HCT116 (cell line): ENCODE data around the gene ZNF581. TPM values are rescaled to one million over a fixed set of nuclear protein-coding genes. Genes with fewer than 3 reads are reported as not detected.

Experiments
- ATAC-seq: fragments of 200-7000 bp; cut with Tn5 transposase; 2 replicates; pipeline ENCODE4 v1.9.1; 2020; ENCODE audit warnings: mild to moderate bottlenecking, moderate library complexity
- BruUV-seq: library from RNA; stranded (reverse); fragments of 400-500 nt; replicated peaks from 2 replicates; lab custom pipeline; 2021; lab: Mats Ljungman, UMichigan
- CTCF ChIA-PET: fragments of 300-600 bp; sonication (Branson Sonifier 250); formaldehyde crosslinking; loops from one replicate; lab custom pipeline; 2021; ENCODE audit warnings: antibody characterized with exemption; lab: Charles Lee
- POLR2A ChIA-PET: fragments of 300-600, 350-600 bp; sonication (Branson Sonifier 250); formaldehyde crosslinking; loops from one replicate; lab custom pipeline; 2021; ENCODE audit warnings: antibody characterized with exemption; lab: Charles Lee
- RAD21 ChIA-PET, 2 experiments: fragments of 300-600 bp; sonication (Branson Sonifier 250); formaldehyde crosslinking; loops; one replicate each; lab custom pipeline; 2023; ENCODE audit warnings: low total read pairs in 2 of 2; ENCODE audit not compliant: uncharacterized antibody in 2 of 2, unreplicated experiment in 2 of 2, low non-redundant PET in 1 of 2; lab: Charles Lee
- DNase-seq: peaks from one replicate; pipeline ENCODE4 v3.0.0-alpha.2; 2010; ENCODE audit warnings: low read depth, low spot score
- H2AFZ ChIP-seq: fragments of 200-600 bp; shearing (Covaris generic), sonication (generic); 2 replicates; pipeline ENCODE4 v1.6.1; 2017; ENCODE audit warnings: low read depth, mixed run types, mixed read lengths, antibody characterized with exemption, low read length; ENCODE audit not compliant: poor library complexity, severe bottlenecking
- H3K27ac ChIP-seq: 2 replicates; pipeline ENCODE4 v1.5.1; 2012; ENCODE audit warnings: low read depth, low read length
- H3K27me3 ChIP-seq: fragments of 200-600 bp; sonication (generic); 2 replicates; pipeline ENCODE4 v1.6.1; 2016; ENCODE audit warnings: mixed run types, low read length, mixed read lengths; ENCODE audit not compliant: insufficient read depth
- H3K36me3 ChIP-seq, 2 experiments: fragments of 200-500 bp in 1 of 2; fragments of 200-600 bp in 1 of 2; sonication (Bioruptor generic) in 1 of 2; sonication (generic) in 1 of 2; 2 replicates each; pipeline versions ENCODE4 v1.5.1 to v1.6.1; 2014 to 2016; ENCODE audit warnings: low read length in 2 of 2, inconsistent platforms in 1 of 2, mixed read lengths in 1 of 2, mixed run types in 1 of 2; ENCODE audit not compliant: insufficient read depth in 2 of 2, control insufficient read depth in 1 of 2
- H3K4me1 ChIP-seq, 2 experiments: fragments of 200-600 bp in 1 of 2; sonication (generic) in 1 of 2; 2 replicates each; pipeline versions ENCODE4 v1.5.1 to v1.6.1; 2012 to 2017; ENCODE audit warnings: low read length in 2 of 2, inconsistent platforms in 1 of 2, mild to moderate bottlenecking in 1 of 2, mixed read lengths in 1 of 2, mixed run types in 1 of 2, moderate library complexity in 1 of 2; ENCODE audit not compliant: insufficient read depth in 2 of 2, control insufficient read depth in 1 of 2
- H3K4me2 ChIP-seq: fragments of 200-600 bp; sonication (generic); 2 replicates; pipeline ENCODE4 v1.6.1; 2017; ENCODE audit warnings: mixed run types, low read length, mixed read lengths
- H3K4me3 ChIP-seq, 2 experiments: fragments of 200-600 bp in 1 of 2; sonication (generic) in 1 of 2; replicated peaks in 1 of 2; 2 replicates each; pipeline ENCODE4 v1.5.1; 2011 to 2016; ENCODE audit warnings: low read length in 2 of 2, control low read depth in 1 of 2, low read depth in 1 of 2, mild to moderate bottlenecking in 1 of 2, mixed read lengths in 1 of 2, mixed run types in 1 of 2
- H3K79me2 ChIP-seq: fragments of 200-600 bp; sonication (generic); 2 replicates; pipeline ENCODE4 v1.6.1; 2017; ENCODE audit warnings: mild to moderate bottlenecking, mixed run types, low read length, moderate library complexity, mixed read lengths; ENCODE audit not compliant: insufficient read depth
- H3K9ac ChIP-seq: fragments of 200-600 bp; sonication (generic); 2 replicates; pipeline ENCODE4 v1.6.1; 2016; ENCODE audit warnings: low read length, mixed read lengths
- H3K9me2 ChIP-seq: fragments of 200-600 bp; sonication (generic), shearing (Covaris generic); 2 replicates; pipeline ENCODE4 v1.6.1; 2017; ENCODE audit warnings: mixed run types, mild to moderate bottlenecking, moderate library complexity; ENCODE audit not compliant: insufficient read depth
- H3K9me3 ChIP-seq, 2 experiments: fragments of 200-500 bp in 1 of 2; fragments of 200-600 bp in 1 of 2; sonication (Bioruptor generic) in 1 of 2; sonication (generic) in 1 of 2; 2 replicates each; pipeline ENCODE4 v1.6.1; 2014 to 2017; ENCODE audit warnings: low read length in 2 of 2, mixed read lengths in 2 of 2, inconsistent platforms in 1 of 2, low read depth in 1 of 2, mild to moderate bottlenecking in 1 of 2, mixed run types in 1 of 2, moderate library complexity in 1 of 2; ENCODE audit not compliant: control insufficient read depth in 1 of 2, insufficient read depth in 1 of 2
- H4K20me1 ChIP-seq: fragments of 200-600 bp; sonication (generic), shearing (Covaris generic); 2 replicates; pipeline ENCODE4 v1.6.1; 2017; ENCODE audit warnings: mixed run types, mild to moderate bottlenecking, moderate library complexity; ENCODE audit not compliant: insufficient read depth
- CBX3 ChIP-seq: IDR thresholded peaks from 2 replicates; pipeline ENCODE4 v1.6.1; 2012; ENCODE audit warnings: low read depth
- CEBPB ChIP-seq: IDR thresholded peaks from 2 replicates; pipeline ENCODE4 v1.6.1; 2012; ENCODE audit warnings: low read depth
- EGR1 ChIP-seq: IDR thresholded peaks from 2 replicates; pipeline ENCODE4 v1.6.1; 2012; ENCODE audit warnings: low read depth
- EZH2 ChIP-seq: fragments of 200-600 bp; sonication (generic); IDR thresholded peaks from 2 replicates; pipeline ENCODE4 v1.6.1; 2017; ENCODE audit warnings: antibody characterized with exemption, mixed run types
- EZH2phosphoT487 ChIP-seq: fragments of 200-600 bp; IDR thresholded peaks from 2 replicates; pipeline ENCODE4 v1.6.1; 2018; ENCODE audit warnings: antibody characterized with exemption, borderline replicate concordance
- FOSL1 ChIP-seq: IDR thresholded peaks from 2 replicates; pipeline ENCODE4 v1.6.1; 2012; ENCODE audit warnings: low read depth
- JUND ChIP-seq: IDR thresholded peaks from 2 replicates; pipeline ENCODE4 v1.6.1; 2012
- MAX ChIP-seq: IDR thresholded peaks from 2 replicates; pipeline ENCODE4 v1.6.1; 2012
- POLR2AphosphoS5 ChIP-seq: IDR thresholded peaks from 2 replicates; pipeline ENCODE4 v1.6.1; 2011; ENCODE audit warnings: mild to moderate bottlenecking, low read depth, low read length, moderate library complexity
- SIN3A ChIP-seq: IDR thresholded peaks from 2 replicates; pipeline ENCODE4 v1.6.1; 2012; ENCODE audit warnings: low read depth
- TCF7L2 ChIP-seq: IDR thresholded peaks from 2 replicates; pipeline ENCODE4 v1.7.0; 2011; ENCODE audit warnings: borderline replicate concordance, inconsistent platforms; ENCODE audit not compliant: insufficient read depth, insufficient read length; ENCODE audit errors: extremely low read depth
- YY1 ChIP-seq: IDR thresholded peaks from 2 replicates; pipeline ENCODE4 v1.6.1; 2011; ENCODE audit warnings: low read length, low read depth, moderate library complexity, mild to moderate bottlenecking; ENCODE audit not compliant: insufficient replicate concordance; ENCODE audit errors: extremely low read depth
- ZFX ChIP-seq: fragments of 450-650 bp; IDR thresholded peaks from 2 replicates; pipeline ENCODE4 v1.6.1; 2017
- ZNF274 ChIP-seq: fragments of 200-500 bp; sonication (Bioruptor generic); IDR thresholded peaks from 2 replicates; pipeline ENCODE4 v1.6.1; 2014; ENCODE audit warnings: mild to moderate bottlenecking, low read depth, low read length, inconsistent platforms
- intact Hi-C: fragments of 100-400 bp; cut with micrococcal nuclease; formaldehyde crosslinking; loops from 2 replicates; pipeline ENCODE4 v1.10.0; 2022
- total RNA-seq: library from RNA; stranded (reverse); gene quantifications from one replicate; pipeline ENCODE4 v1.2.1, GENCODE V29; 2021; ENCODE audit not compliant: unreplicated experiment
- TF ChIP-seq, protein P1 (sequence below), 3 experiments: fragments of 200-600 bp in 1 of 3; sonication (generic) in 1 of 3; IDR thresholded peaks in 2 of 3; conservative IDR thresholded peaks in 1 of 3; 2 replicates each; pipeline ENCODE4 v1.5.1; 2012 to 2017; ENCODE audit warnings: low read depth in 2 of 3, low read length in 2 of 3, antibody characterized with exemption in 1 of 3, borderline replicate concordance in 1 of 3, control low read depth in 1 of 3, mild to moderate bottlenecking in 1 of 3, mixed read lengths in 1 of 3, mixed run types in 1 of 3, moderate library complexity in 1 of 3; ENCODE audit not compliant: insufficient read depth in 1 of 3
- TF ChIP-seq, protein P2 (sequence below): IDR thresholded peaks from 2 replicates; pipeline ENCODE4 v1.6.1; 2012
- TF ChIP-seq, protein P3 (sequence below): IDR thresholded peaks from 2 replicates; pipeline ENCODE4 v1.6.1; 2011; ENCODE audit warnings: mild to moderate bottlenecking, low read length, moderate library complexity; ENCODE audit not compliant: insufficient replicate concordance; ENCODE audit errors: extremely low read depth

Gene ZNF581
- total RNA-seq, 1 experiment from 2014 or later: 44.4 TPM

- RAD21 ChIA-PET: no interaction called here
- Histone ChIP-seq H3K4me2 (0 out of 2 replicates have a peak overlapping the region, but pooled peaks have one; percentile 23), H3K9me3 (no peaks in the 10 kb centered on the region), H3K4me1 (peaks cover 5 to 29% of the 10 kb centered on the region in 2 experiments; a peak in 3 of 4 replicates)
- TF ChIP-seq JUND: no peak
- no peak for TF ChIP-seq EZH2phosphoT487
- TF ChIP-seq, protein P1, sequence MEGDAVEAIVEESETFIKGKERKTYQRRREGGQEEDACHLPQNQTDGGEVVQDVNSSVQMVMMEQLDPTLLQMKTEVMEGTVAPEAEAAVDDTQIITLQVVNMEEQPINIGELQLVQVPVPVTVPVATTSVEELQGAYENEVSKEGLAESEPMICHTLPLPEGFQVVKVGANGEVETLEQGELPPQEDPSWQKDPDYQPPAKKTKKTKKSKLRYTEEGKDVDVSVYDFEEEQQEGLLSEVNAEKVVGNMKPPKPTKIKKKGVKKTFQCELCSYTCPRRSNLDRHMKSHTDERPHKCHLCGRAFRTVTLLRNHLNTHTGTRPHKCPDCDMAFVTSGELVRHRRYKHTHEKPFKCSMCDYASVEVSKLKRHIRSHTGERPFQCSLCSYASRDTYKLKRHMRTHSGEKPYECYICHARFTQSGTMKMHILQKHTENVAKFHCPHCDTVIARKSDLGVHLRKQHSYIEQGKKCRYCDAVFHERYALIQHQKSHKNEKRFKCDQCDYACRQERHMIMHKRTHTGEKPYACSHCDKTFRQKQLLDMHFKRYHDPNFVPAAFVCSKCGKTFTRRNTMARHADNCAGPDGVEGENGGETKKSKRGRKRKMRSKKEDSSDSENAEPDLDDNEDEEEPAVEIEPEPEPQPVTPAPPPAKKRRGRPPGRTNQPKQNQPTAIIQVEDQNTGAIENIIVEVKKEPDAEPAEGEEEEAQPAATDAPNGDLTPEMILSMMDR (IDR thresholded peaks at IDR 0.05 in 2 of 3, conservative IDR thresholded peaks at IDR 0.05 in 1 of 3; ENCODE audit: borderline replicate concordance in 1 of 3, insufficient read depth in 1 of 3, low read depth in 2 of 3, low read length in 2 of 3): no peak
- no peak for TF ChIP-seq TCF7L2
- TF ChIP-seq FOSL1: no peak
- no peak for TF ChIP-seq ZNF274
- no peak for TF ChIP-seq CEBPB
- TF ChIP-seq SIN3A: no peak
- TF ChIP-seq CBX3: no peak
- TF ChIP-seq MAX: no peak
- no peak for TF ChIP-seq ZFX
- no peak for TF ChIP-seq EZH2
- no peak for TF ChIP-seq POLR2AphosphoS5
- TF ChIP-seq, protein P2, sequence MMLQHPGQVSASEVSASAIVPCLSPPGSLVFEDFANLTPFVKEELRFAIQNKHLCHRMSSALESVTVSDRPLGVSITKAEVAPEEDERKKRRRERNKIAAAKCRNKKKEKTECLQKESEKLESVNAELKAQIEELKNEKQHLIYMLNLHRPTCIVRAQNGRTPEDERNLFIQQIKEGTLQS: no peak
- no peak for TF ChIP-seq EGR1
- TF ChIP-seq YY1: no peak
- TF ChIP-seq, protein P3, sequence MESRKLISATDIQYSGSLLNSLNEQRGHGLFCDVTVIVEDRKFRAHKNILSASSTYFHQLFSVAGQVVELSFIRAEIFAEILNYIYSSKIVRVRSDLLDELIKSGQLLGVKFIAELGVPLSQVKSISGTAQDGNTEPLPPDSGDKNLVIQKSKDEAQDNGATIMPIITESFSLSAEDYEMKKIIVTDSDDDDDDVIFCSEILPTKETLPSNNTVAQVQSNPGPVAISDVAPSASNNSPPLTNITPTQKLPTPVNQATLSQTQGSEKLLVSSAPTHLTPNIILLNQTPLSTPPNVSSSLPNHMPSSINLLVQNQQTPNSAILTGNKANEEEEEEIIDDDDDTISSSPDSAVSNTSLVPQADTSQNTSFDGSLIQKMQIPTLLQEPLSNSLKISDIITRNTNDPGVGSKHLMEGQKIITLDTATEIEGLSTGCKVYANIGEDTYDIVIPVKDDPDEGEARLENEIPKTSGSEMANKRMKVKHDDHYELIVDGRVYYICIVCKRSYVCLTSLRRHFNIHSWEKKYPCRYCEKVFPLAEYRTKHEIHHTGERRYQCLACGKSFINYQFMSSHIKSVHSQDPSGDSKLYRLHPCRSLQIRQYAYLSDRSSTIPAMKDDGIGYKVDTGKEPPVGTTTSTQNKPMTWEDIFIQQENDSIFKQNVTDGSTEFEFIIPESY: no peak
- TF ChIP-seq, all 23 proteins: peak for 0
- Histone ChIP-seq H2AFZ (no peak overlapping the region), H3K9ac (no peak overlapping the region), H3K9me2 (no peaks in the 10 kb centered on the region), H3K36me3 (peaks cover 54 to 79% of the 10 kb centered on the region in 2 experiments), H3K27me3 (no peaks in the 10 kb centered on the region), H4K20me1 (peaks cover 6% of the 10 kb centered on the region; the same call in 1 of the 2 replicates), H3K4me3 (no peak overlapping the region), H3K79me2 (peaks cover 99% of the 10 kb centered on the region), H3K27ac (peak overlapping the region; percentile 18; the same call in 1 of the 2 replicates)
- POLR2A ChIA-PET: interaction anchor here (1.1 kb wide), 1 partner anchor 12 kb away, joined by 5 read pairs; no protein-coding TSS in a partner anchor
- DNase-seq (no peak), ATAC-seq (no peak)
- intact Hi-C loops: no loop called here
- CTCF ChIA-PET: no interaction called here
- BruUV-seq: no TSS peak
These were observed 23.0 kb downstream of the ZNF581 start for GRCh38 chr19:55666343-55667005.
